ENCODE measurements around the gene INO80E.
"Not testable (repeated sequence)": the region's sequence is repeated elsewhere in the genome, so short reads cannot be mapped to it uniquely, and the experiment has no call there.

The INO80E gene

DNA sequence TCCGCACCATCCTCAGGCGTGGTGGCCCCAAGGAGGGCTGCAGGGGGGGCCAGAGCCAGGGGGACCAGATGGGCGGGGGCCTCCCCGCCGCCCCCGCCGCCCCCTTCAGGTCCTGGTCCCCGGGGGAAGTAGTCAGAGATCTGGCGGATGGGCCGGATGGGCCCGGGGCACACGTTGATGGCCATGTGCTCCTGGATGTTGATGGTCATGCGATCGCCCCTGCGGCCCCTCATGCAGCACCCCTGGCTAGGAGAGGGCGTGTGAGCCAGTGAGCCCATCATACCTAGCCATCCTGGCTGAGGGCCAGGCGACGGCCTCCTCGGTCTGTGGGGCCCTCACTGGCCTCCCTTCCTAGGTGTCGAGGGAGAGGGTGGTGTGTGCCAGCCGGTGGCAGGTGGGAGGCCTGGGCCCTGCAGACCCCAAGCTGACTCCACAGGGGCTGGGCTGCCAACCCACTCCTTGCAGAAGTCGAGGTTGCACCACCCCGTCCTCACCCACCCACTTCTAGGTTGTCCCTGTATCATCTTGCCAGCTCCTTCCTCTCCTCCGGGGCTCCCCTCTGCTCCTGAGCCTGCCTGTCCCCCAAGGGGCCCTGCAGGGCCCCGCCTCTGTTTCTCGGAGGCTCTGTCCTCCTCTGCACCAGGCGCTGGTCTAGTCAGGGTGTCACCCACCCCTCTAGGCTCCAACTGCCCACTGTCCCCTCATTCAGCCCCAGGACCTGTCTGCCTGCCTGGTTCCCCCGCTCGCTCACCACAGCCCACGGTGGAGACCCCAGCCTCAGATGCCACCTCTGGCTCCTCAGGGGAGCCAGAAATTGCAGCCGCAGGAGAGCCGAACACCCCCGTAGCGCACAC, 14.2 kb downstream of the INO80E start:
- DNase-seq (ENCODE audit: low spot score) = no peak

- no peak for DNase-seq (ENCODE audit: low spot score)
These were observed 15.0 kb downstream of the INO80E start, which contains the start of gene DOC2A for GRCh38 chr16:30010844-30011713. Gene DOC2A, minus strand, starts transcription at chr16:30011027. Its CDS starts 805 bp downstream, at chr16:30010222.

GRCh38 chr16:30011714-30012504, 15.9 kb downstream of the INO80E start:
- no peak for DNase-seq (ENCODE audit: low spot score)

DNA sequence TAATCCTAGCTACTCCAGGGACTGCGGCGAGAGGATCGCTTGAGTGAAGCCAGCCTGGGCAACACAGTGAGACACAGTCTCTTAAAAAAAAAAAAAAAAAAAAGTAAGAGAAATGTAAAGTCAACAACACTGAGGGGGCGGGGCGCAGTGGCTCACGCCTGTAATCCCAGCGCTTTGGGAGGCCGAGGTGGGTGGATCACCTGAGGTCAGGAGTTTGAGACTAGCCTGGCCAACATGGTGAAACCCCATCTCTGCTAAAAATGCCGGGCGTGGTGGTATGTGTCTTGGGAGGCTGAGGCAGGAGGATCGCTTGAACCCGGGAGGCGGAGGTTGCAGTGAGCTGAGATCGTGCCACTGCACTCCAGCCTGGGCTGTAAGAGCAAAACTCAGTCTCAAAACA, 16.6 kb downstream of the INO80E start:
- not testable (repeated sequence) for DNase-seq (ENCODE audit: low spot score)

DNA sequence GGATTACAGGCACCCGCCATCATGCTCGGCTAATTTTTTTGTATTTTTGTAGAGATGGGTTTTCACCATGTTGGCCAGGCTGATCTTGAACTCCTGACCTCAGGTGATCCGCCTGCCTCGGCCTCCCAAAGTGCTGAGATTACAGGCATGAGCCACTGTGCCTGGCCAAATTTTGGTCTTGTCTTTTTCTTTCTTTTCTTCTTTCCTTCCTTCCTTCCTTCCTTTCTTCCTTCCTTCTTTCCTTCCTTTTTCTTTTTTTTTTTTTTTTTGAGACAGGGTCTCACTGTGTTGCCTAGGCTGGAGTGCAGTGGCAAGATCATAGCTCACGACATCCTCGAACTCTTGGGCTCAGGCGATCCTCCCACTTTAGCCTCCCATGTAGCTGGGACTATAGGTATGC, 19.4 kb downstream of the INO80E start:
- not testable (repeated sequence) for DNase-seq (ENCODE audit: low spot score)

- no peak for DNase-seq (ENCODE audit: low spot score)
These were observed 20.7 kb downstream of the INO80E start for GRCh38 chr16:30016555-30017276.

DNA sequence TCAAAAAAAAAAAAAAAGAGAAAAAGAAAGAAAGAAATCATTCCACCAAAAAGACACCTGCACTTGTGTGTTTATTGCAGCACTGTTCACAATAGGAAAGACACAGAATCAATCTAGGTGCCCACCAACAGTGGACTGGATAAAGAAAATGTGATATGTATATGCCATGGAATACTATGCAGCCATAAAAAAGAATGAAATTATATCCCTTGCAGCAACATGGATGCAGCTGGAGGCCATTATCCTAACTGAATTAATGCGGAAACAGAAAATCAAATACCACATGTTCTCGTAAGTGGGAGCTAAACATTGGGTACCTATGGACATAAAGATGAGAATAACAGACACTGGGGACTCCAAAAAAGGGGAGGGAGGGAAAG, 21.2 kb downstream of the INO80E start:
- DNase-seq (ENCODE audit: low spot score) = no peak

DNA sequence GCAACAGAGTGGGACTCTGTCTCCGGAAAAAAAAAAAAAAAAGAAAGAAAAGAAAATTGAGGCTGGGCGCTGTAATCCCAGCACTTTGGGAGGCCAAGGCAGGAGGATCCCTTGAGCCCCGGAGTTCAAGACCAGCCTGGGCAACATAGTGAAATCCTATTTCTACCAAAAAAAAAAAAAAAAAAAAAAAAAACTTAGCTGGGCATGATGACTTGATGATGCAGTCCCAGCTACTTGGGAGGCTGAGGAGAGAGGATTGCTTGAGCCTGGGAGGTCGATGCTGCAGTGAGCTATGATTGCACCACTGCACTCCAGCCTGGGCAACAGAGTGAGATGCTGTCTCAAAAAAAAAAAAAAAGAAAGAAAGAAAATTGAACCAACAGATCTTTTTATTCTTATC, 21.9 kb downstream of the INO80E start:
- not testable (repeated sequence) for DNase-seq (ENCODE audit: low spot score)

- no peak for DNase-seq (ENCODE audit: low spot score)
These were observed 22.7 kb downstream of the INO80E start for GRCh38 chr16:30018731-30019158.

DNA sequence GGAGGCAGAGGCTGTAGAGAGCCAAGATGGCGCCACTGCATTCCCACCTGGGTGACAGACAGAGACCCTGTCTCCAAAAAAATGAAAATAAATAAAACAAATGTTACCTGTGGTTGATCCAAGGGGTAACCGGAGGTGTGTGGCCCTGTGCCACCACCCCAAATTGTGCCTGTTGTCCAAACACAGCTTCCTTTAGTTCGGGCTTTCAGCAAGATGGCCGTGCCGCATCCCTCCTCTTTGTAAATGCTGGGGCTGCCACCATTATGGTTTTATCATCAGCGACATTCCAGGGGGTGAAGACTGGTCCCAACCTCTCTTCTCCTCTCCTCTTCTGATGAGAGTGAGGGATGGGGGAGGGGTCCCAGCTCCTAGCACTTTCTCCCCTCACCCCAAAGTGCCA, 26.8 kb downstream of the INO80E start, which contains the start of gene C16orf92:
Gene C16orf92 (plus strand): TSS at position 312 of the 400 bp plus-strand sequence. CDS start 143 bp downstream, outside the sequence.
- no peak for DNase-seq (ENCODE audit: low spot score)

- no peak for DNase-seq (ENCODE audit: low spot score)
These were observed 27.5 kb downstream of the INO80E start for GRCh38 chr16:30023586-30023985.

DNA sequence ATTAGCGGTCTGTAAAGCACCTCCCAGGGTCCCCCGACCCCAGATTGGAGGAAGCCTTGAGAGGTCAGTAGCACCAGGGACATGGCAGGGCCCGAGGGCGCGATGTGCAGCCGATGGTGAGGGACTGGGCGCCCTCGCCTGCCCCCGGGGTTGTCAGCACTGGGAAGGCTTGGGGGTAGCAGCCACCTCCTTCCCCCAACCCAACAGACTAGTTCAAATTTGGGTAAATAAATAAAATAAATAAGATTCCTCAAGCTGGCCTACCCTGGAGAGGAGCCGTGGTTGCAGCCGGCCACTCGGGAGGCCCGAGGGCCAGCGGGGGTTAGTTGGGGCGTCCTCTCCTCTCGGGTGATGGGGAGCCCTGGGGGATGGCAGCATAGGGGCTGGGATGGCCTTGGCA, 28.4 kb downstream of the INO80E start:
- no peak for DNase-seq (ENCODE audit: low spot score)

GRCh38 chr16:30025156-30025555, 29.1 kb downstream of the INO80E start:
- DNase-seq (ENCODE audit: low spot score) = no peak

DNA sequence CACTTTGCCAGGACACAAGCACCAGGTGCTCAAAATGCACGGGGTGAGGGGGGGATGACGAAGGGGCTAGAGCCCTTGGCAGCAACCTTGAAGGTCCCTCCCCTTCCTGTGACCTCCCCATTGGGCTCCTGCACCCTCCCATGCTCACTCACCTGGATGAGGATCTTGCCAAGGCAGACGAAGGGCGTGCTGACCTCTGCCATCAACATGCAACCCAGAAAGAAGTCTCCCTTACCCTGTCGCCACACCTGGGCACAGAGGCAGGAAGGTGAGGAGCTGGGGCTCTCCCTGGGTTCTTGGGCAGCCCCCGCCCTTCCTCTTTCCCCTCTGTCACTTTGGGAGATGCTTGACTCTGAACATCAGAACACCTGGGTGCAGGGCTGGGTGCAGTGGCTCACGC, 29.5 kb downstream of the INO80E start:
- no peak for DNase-seq (ENCODE audit: low spot score)

DNA sequence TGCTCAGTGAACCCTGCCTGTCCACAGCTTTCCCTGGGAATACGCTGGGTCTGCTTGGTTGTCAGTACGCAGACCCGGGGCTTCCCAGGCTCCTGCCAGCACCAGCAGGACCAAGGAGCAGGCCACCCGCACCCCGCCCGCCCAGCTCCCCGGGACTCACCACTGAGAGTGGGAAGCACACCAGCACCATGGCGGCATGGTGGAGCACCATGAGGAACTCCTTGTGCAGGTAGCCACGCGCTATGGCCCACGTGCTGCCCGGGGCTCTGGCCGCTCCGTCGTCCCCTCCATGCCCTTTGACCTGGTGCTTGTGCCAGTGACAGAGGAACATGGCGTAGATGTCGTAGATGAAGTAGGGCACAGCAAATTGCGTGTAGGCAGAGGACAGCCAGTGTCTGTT, 30.4 kb downstream of the INO80E start:
- DNase-seq (ENCODE audit: low spot score) = no peak

DNA sequence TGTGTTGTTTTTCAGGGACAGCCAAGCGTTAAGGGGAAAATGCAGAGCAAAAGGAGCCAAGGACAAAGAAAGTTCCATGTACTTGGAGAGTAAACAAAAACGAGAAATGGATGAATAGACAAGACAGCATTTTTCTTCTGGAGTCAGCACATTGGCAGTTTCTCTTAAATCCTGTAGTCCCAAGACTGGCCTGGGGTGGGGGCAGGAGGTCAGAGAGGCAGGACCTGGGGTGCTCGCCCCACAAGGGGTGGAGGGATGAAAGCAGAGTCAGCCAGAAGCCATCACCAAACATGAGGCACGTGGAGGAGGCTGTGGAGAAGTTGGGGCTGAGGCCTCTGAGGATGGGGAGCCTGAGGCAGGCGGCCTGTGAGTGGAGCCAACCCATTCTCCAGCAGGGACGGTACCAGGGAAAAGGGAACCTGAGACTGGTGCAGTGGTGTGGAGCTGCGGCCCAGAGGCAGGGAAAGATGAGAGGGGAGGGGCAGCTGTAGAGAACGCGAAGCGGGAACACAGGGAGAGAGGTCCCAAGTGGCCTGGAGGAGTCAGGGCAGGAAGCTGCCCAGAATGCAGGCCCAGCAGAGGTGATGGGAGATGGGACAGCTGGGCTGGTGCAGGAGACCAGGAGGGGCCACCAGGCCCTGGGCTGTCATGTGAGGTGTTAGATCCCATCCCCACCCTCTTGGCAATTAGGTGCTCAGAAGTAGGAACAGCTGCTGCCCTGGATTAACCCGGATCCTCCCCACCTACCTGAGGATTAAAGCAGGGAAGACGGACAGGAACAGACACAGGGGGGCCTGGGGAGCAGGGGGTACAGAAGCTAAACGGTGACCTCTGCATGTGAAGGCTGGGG, 31.8 kb downstream of the INO80E start:
- no peak for DNase-seq (ENCODE audit: low spot score)

DNA sequence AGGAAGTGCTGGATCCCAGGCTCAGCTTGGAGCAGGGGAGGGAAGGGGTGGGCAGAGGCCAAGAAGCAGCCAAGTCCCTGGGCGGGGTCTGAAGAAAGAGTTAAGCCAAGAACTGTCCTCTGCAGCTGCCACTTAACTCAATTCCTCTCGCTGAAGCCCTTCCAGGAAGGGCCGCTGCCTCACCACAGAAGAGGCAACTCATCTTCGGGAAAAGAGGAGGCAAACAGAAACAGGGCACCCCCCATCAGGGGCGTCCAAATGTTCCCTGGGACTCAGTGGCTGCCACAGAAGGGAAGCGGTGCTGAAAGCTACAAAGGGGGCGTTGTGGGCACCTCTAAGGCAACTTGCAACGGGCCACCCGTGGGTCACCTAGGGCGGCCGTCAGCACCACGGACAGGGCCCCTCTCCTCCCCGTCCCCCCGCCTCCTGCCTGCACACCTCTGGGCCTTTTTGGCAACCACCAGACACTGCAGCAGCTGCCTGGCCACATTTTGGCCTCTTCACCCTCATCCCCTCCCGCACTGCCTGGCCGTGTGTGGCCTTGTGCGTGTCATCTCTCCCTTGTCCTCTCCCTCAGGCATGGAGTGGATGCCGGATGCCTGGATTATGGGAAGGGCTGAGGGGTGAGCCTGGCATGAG, 32.5 kb downstream of the INO80E start:
- no peak for DNase-seq (ENCODE audit: low spot score)

GRCh38 chr16:30030011-30030685, 34.1 kb downstream of the INO80E start:
- no peak for DNase-seq (ENCODE audit: low spot score)

GRCh38 chr16:30030841-30031413, 34.9 kb downstream of the INO80E start, which contains the start of gene TLCD3B:
Gene TLCD3B, minus strand, starts transcription at chr16:30031271. Its CDS starts 744 bp downstream, at chr16:30030527.
- no peak for DNase-seq (ENCODE audit: low spot score)
